HCT116 (cell line): ENCODE data around the gene CLEC17A.

Experiments used
- CEBPB ChIP-seq: IDR thresholded peaks from 2 replicates; pipeline ENCODE4 v1.6.1; 2012; ENCODE audit warnings: low read depth
- CTCF ChIP-seq, 3 experiments: fragments of 200-600 bp in 1 of 3; sonication (generic) in 1 of 3; IDR thresholded peaks in 2 of 3; conservative IDR thresholded peaks in 1 of 3; 2 replicates each; pipeline ENCODE4 v1.5.1; 2012 to 2017; ENCODE audit warnings: low read depth in 2 of 3, low read length in 2 of 3, antibody characterized with exemption in 1 of 3, borderline replicate concordance in 1 of 3, control low read depth in 1 of 3, mild to moderate bottlenecking in 1 of 3, mixed read lengths in 1 of 3, mixed run types in 1 of 3, moderate library complexity in 1 of 3; ENCODE audit not compliant: insufficient read depth in 1 of 3
- EZH2 ChIP-seq: fragments of 200-600 bp; sonication (generic); IDR thresholded peaks from 2 replicates; pipeline ENCODE4 v1.6.1; 2017; ENCODE audit warnings: antibody characterized with exemption, mixed run types
- EZH2phosphoT487 ChIP-seq: fragments of 200-600 bp; IDR thresholded peaks from 2 replicates; pipeline ENCODE4 v1.6.1; 2018; ENCODE audit warnings: antibody characterized with exemption, borderline replicate concordance
- FOSL1 ChIP-seq: IDR thresholded peaks from 2 replicates; pipeline ENCODE4 v1.6.1; 2012; ENCODE audit warnings: low read depth
- JUND ChIP-seq: IDR thresholded peaks from 2 replicates; pipeline ENCODE4 v1.6.1; 2012
- POLR2A ChIP-seq: IDR thresholded peaks from 2 replicates; pipeline ENCODE4 v1.7.0; 2011; ENCODE audit warnings: borderline replicate concordance; ENCODE audit not compliant: insufficient read depth, insufficient read length; ENCODE audit errors: extremely low read depth
- RAD21 ChIP-seq: IDR thresholded peaks from 2 replicates; pipeline ENCODE4 v1.6.1; 2012; ENCODE audit warnings: low read depth, mild to moderate bottlenecking
- YY1 ChIP-seq: IDR thresholded peaks from 2 replicates; pipeline ENCODE4 v1.6.1; 2011; ENCODE audit warnings: low read length, low read depth, moderate library complexity, mild to moderate bottlenecking; ENCODE audit not compliant: insufficient replicate concordance; ENCODE audit errors: extremely low read depth
- ZFX ChIP-seq: fragments of 450-650 bp; IDR thresholded peaks from 2 replicates; pipeline ENCODE4 v1.6.1; 2017
- TF ChIP-seq, protein P1 (sequence below): IDR thresholded peaks from 2 replicates; pipeline ENCODE4 v1.6.1; 2012

DNA sequence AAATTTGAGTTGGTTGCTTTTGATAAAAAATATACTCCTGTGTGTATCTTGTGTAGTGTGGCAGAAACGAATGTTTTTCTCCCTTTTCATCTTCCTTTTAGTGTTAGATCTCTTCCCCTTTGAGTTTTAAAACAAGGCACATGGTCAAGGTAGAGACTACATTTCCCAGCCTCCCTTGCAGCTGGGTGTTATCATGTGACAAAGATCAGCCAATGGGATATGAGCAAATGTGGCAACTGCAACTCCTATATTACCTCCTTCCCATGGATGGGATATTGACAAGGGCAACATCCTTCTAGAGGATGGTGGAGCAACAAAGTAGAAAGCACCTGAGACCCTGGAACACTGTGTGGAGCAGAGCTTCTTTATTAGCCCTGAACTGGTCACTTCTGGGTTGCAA is 49.4 kb downstream of the CLEC17A start:
- TF ChIP-seq POLR2A = no peak
- no peak for TF ChIP-seq CTCF (IDR thresholded peaks at IDR 0.05 in 2 of 3, conservative IDR thresholded peaks at IDR 0.05 in 1 of 3; ENCODE audit: borderline replicate concordance in 1 of 3, insufficient read depth in 1 of 3, low read depth in 2 of 3, low read length in 2 of 3)
- TF ChIP-seq ZFX = no peak
- TF ChIP-seq EZH2phosphoT487 = no peak
- peak; percentile 38 for TF ChIP-seq YY1
- TF ChIP-seq RAD21 = no peak
- no peak for TF ChIP-seq FOSL1
- TF ChIP-seq JUND = no peak
- no peak for TF ChIP-seq EZH2
- TF ChIP-seq CEBPB = no peak
- TF ChIP-seq, protein P1, sequence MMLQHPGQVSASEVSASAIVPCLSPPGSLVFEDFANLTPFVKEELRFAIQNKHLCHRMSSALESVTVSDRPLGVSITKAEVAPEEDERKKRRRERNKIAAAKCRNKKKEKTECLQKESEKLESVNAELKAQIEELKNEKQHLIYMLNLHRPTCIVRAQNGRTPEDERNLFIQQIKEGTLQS = no peak
